Loucy (cell line): ENCODE results near the gene PAPSS2.

Experiments used
- CTCF ChIP-seq: fragments of 200-600 bp; sonication (generic); conservative IDR thresholded peaks from 2 replicates; pipeline ENCODE4 v1.5.1; 2014; ENCODE audit warnings: mild to moderate bottlenecking, antibody characterized with exemption, low read length
- EZH2phosphoT487 ChIP-seq: fragments of 200-600 bp; IDR thresholded peaks from 2 replicates; pipeline ENCODE4 v1.6.1; 2018; ENCODE audit warnings: antibody characterized with exemption, mild to moderate bottlenecking, moderate library complexity, borderline replicate concordance

GRCh38 chr10:87694011-87694794 lies 34.5 kb downstream of the PAPSS2 start:
- no peak for TF ChIP-seq CTCF
- no peak for TF ChIP-seq EZH2phosphoT487
